Measurements from ENCODE around the gene HELT. TPM values are rescaled to one million over a fixed set of nuclear protein-coding genes. Genes with fewer than 3 reads are reported as not detected.

Gene HELT
- total and polyA plus RNA-seq, 2 donors (not counting 1 experiment from before 2014, with no cell fraction given) = not detected

- no peaks in the 10 kb centered on the region for H4K20me1 ChIP-seq (ENCODE audit: control insufficient read depth, extremely low read depth, insufficient read depth, low read length)
- H3K4me2 ChIP-seq (ENCODE audit: extremely low read depth, insufficient read depth, low read length) = no peak overlapping the region
- H3K27me3 ChIP-seq (ENCODE audit: control insufficient read depth, insufficient read depth, low read length) = peaks cover 5% of the 10 kb centered on the region
- no peak overlapping the region for H3K27ac ChIP-seq (ENCODE audit: insufficient read depth, low read length)
- no peaks in the 10 kb centered on the region for H3K79me2 ChIP-seq (ENCODE audit: control insufficient read depth, insufficient read depth, low read length)
- no peak overlapping the region for H3K4me3 ChIP-seq (replicated peaks in 1 of 4; ENCODE audit: control extremely low read depth in 1 of 4, insufficient read depth in 1 of 4, low read depth in 3 of 4, low read length in 4 of 4)
- H3K4me1 ChIP-seq (ENCODE audit: control insufficient read depth, extremely low read depth, insufficient read depth, low read length) = no peaks in the 10 kb centered on the region
- H3K9ac ChIP-seq (ENCODE audit: insufficient read depth, low read length) = no peak overlapping the region
- no peak for TF ChIP-seq CTCF (conservative IDR thresholded peaks at IDR 0.05 in 1 of 2, IDR thresholded peaks at IDR 0.05 in 1 of 2; ENCODE audit: low read depth in 1 of 2, low read length in 2 of 2)
- TF ChIP-seq EZH2 (IDR thresholded peaks at IDR 0.05; ENCODE audit: low read length, missing control alignments) = no peak
- H3K36me3 ChIP-seq (ENCODE audit: control insufficient read depth, insufficient read depth, low read length) = no peaks in the 10 kb centered on the region
- H3K9me3 ChIP-seq (ENCODE audit: control insufficient read depth, insufficient read depth, low read depth, low read length) = no peaks in the 10 kb centered on the region
- no peak for DNase-seq (ENCODE audit: low read depth in 2 of 2)
- H2AFZ ChIP-seq (ENCODE audit: low read length) = no peak overlapping the region
Observed at GRCh38 chr4:185053746-185054145, 35.5 kb downstream of the HELT start.

GRCh38 chr4:185054272-185054671 lies 36.0 kb downstream of the HELT start:
- DNase-seq (ENCODE audit: low read depth in 2 of 2) = no peak
- Histone ChIP-seq H3K4me3 (replicated peaks in 1 of 4; ENCODE audit: control extremely low read depth in 1 of 4, insufficient read depth in 1 of 4, low read depth in 3 of 4, low read length in 4 of 4) (no peak overlapping the region), H3K9me3 (ENCODE audit: control insufficient read depth, insufficient read depth, low read depth, low read length) (no peaks in the 10 kb centered on the region), H3K27ac (ENCODE audit: insufficient read depth, low read length) (no peak overlapping the region), H2AFZ (ENCODE audit: low read length) (no peak overlapping the region), H3K4me2 (ENCODE audit: extremely low read depth, insufficient read depth, low read length) (no peak overlapping the region), H3K4me1 (ENCODE audit: control insufficient read depth, extremely low read depth, insufficient read depth, low read length) (no peaks in the 10 kb centered on the region), H4K20me1 (ENCODE audit: control insufficient read depth, extremely low read depth, insufficient read depth, low read length) (no peaks in the 10 kb centered on the region), H3K79me2 (ENCODE audit: control insufficient read depth, insufficient read depth, low read length) (no peaks in the 10 kb centered on the region), H3K36me3 (ENCODE audit: control insufficient read depth, insufficient read depth, low read length) (no peaks in the 10 kb centered on the region), H3K27me3 (ENCODE audit: control insufficient read depth, insufficient read depth, low read length) (peaks cover 5% of the 10 kb centered on the region), H3K9ac (ENCODE audit: insufficient read depth, low read length) (no peak overlapping the region)
- no peak for TF ChIP-seq CTCF (conservative IDR thresholded peaks at IDR 0.05 in 1 of 2, IDR thresholded peaks at IDR 0.05 in 1 of 2; ENCODE audit: low read depth in 1 of 2, low read length in 2 of 2)
- no peak for TF ChIP-seq EZH2 (IDR thresholded peaks at IDR 0.05; ENCODE audit: low read length, missing control alignments)

- no peak for TF ChIP-seq CTCF (conservative IDR thresholded peaks at IDR 0.05 in 1 of 2, IDR thresholded peaks at IDR 0.05 in 1 of 2; ENCODE audit: low read depth in 1 of 2, low read length in 2 of 2)
- no peak for TF ChIP-seq EZH2 (IDR thresholded peaks at IDR 0.05; ENCODE audit: low read length, missing control alignments)
- no peak overlapping the region for H3K4me3 ChIP-seq (replicated peaks in 1 of 4; ENCODE audit: control extremely low read depth in 1 of 4, insufficient read depth in 1 of 4, low read depth in 3 of 4, low read length in 4 of 4)
- no peaks in the 10 kb centered on the region for H3K36me3 ChIP-seq (ENCODE audit: control insufficient read depth, insufficient read depth, low read length)
- no peak overlapping the region for H3K9ac ChIP-seq (ENCODE audit: insufficient read depth, low read length)
- peaks cover 5% of the 10 kb centered on the region for H3K27me3 ChIP-seq (ENCODE audit: control insufficient read depth, insufficient read depth, low read length)
- H3K4me2 ChIP-seq (ENCODE audit: extremely low read depth, insufficient read depth, low read length) = no peak overlapping the region
- DNase-seq (ENCODE audit: low read depth in 2 of 2) = no peak
- H3K9me3 ChIP-seq (ENCODE audit: control insufficient read depth, insufficient read depth, low read depth, low read length) = no peaks in the 10 kb centered on the region
- no peak overlapping the region for H2AFZ ChIP-seq (ENCODE audit: low read length)
- H3K4me1 ChIP-seq (ENCODE audit: control insufficient read depth, extremely low read depth, insufficient read depth, low read length) = no peaks in the 10 kb centered on the region
- no peak overlapping the region for H3K27ac ChIP-seq (ENCODE audit: insufficient read depth, low read length)
- H3K79me2 ChIP-seq (ENCODE audit: control insufficient read depth, insufficient read depth, low read length) = no peaks in the 10 kb centered on the region
- H4K20me1 ChIP-seq (ENCODE audit: control insufficient read depth, extremely low read depth, insufficient read depth, low read length) = no peaks in the 10 kb centered on the region
Observed at GRCh38 chr4:185054886-185055285, 36.6 kb downstream of the HELT start.
